ENCODE measurements around the gene HOXC9. TPM values are rescaled to one million over a fixed set of nuclear protein-coding genes. Genes with fewer than 3 reads are reported as not detected.

Gene HOXC9
- total RNA-seq, 1 experiment from 2014 or later = not detected

DNA sequence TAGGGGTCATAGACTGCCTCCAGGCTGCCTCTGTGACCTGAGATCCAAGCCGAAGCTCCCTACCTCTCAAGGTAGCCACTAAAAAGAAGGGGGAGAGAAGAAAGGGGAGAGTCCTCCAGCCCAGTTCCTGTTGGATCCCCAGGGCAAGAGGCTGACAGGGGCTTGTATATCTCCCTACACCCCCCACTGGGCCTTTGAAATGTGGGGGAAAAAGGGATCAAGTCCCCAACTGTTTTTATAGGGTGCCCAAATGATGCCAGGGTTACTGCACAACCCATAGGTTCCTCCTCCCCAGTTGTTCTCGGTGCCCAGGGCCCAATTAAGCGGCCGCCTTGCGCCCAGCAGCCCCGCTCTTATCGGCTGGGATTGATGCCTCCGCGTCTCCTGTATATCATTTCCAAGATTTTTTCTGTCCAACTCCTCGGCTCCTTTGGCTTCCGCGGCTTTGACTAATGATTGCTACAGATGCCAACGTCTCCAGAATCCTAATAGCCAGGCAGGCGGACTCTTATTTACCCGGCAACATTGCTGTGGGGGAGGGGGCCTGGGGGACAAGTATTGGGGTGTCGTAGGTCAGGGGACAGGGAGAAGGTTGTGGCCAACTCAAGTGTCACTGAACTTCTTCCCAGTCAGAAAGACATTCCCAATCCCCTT is 46.0 kb downstream of the HOXC9 start:
- Mint-ChIP-seq H3K27me3 (ENCODE audit: low read depth) (peaks cover 100% of the 10 kb centered on the region), H3K9me3 (peaks cover 2 to 13% of the 10 kb centered on the region in 2 experiments; a peak in 3 of 5 replicates), H3K4me3 (no peak overlapping the region), H3K4me1 (peaks cover 3 to 19% of the 10 kb centered on the region in 2 experiments), H3K27ac (no peak overlapping the region), H3K36me3 (ENCODE audit: insufficient read depth in 1 of 3, low read depth in 3 of 3) (no peaks in the 10 kb centered on the region)
- Histone ChIP-seq H2BK15ac (ENCODE audit: low read depth, low read length) (no peak overlapping the region), H4K91ac (ENCODE audit: insufficient read length, low read depth, low read length) (no peak overlapping the region), H3K23me2 (ENCODE audit: insufficient read length, low read depth, low read length, poor library complexity, severe bottlenecking) (no peaks in the 10 kb centered on the region), H3K4me2 (ENCODE audit: insufficient read depth, insufficient read length, low read length) (no peak overlapping the region), H3K27me3 (ENCODE audit: insufficient read depth, low read length) (peaks cover 99% of the 10 kb centered on the region), H3K9me3 (ENCODE audit: control insufficient read depth, low read depth, low read length) (no peaks in the 10 kb centered on the region), H4K5ac (ENCODE audit: insufficient read length, low read depth, low read length) (no peak overlapping the region), H4K8ac (replicated peaks; ENCODE audit: insufficient read length, low read depth, low read length) (no peak overlapping the region), H3K79me2 (ENCODE audit: insufficient read depth, low read length) (no peaks in the 10 kb centered on the region), H2BK20ac (ENCODE audit: low read depth, low read length, poor library complexity, severe bottlenecking) (no peak overlapping the region), H3K4ac (ENCODE audit: low read depth, low read length) (no peak overlapping the region), H3K56ac (ENCODE audit: insufficient read length, low read depth, low read length) (no peak overlapping the region), H3K14ac (ENCODE audit: insufficient read depth, low read length) (no peak overlapping the region), H2AFZ (ENCODE audit: low read length) (no peak overlapping the region), H3K18ac (ENCODE audit: insufficient read length, low read depth, low read length) (no peak overlapping the region), H3K9ac (ENCODE audit: extremely low read depth, insufficient read length, low read length) (no peak overlapping the region), H4K20me1 (ENCODE audit: control insufficient read depth, insufficient read depth, insufficient read length) (no peaks in the 10 kb centered on the region), H2BK120ac (ENCODE audit: low read depth, low read length, poor library complexity, severe bottlenecking) (no peak overlapping the region), H3K23ac (ENCODE audit: insufficient read length, low read depth, low read length) (no peak overlapping the region), H2BK5ac (ENCODE audit: insufficient read length, low read length) (no peak overlapping the region), H3K4me1 (ENCODE audit: insufficient read depth, low read length) (no peaks in the 10 kb centered on the region), H3K79me1 (ENCODE audit: insufficient read depth, low read depth, low read length, poor library complexity, severe bottlenecking) (no peaks in the 10 kb centered on the region), H3K27ac (ENCODE audit: insufficient read length, low read depth, low read length) (no peak overlapping the region), H3T11ph (ENCODE audit: low read length) (no peak overlapping the region), H2AK5ac (ENCODE audit: insufficient read length, low read length) (no peak overlapping the region), H2BK12ac (ENCODE audit: insufficient read length, low read depth, low read length) (no peak overlapping the region)
- TF ChIP-seq, protein P1, sequence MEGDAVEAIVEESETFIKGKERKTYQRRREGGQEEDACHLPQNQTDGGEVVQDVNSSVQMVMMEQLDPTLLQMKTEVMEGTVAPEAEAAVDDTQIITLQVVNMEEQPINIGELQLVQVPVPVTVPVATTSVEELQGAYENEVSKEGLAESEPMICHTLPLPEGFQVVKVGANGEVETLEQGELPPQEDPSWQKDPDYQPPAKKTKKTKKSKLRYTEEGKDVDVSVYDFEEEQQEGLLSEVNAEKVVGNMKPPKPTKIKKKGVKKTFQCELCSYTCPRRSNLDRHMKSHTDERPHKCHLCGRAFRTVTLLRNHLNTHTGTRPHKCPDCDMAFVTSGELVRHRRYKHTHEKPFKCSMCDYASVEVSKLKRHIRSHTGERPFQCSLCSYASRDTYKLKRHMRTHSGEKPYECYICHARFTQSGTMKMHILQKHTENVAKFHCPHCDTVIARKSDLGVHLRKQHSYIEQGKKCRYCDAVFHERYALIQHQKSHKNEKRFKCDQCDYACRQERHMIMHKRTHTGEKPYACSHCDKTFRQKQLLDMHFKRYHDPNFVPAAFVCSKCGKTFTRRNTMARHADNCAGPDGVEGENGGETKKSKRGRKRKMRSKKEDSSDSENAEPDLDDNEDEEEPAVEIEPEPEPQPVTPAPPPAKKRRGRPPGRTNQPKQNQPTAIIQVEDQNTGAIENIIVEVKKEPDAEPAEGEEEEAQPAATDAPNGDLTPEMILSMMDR (conservative IDR thresholded peaks at IDR 0.05) = no peak
- no CpG with 5 or more reads among the region's 16 CpGs for WGBS (ENCODE audit: extremely low coverage, insufficient read length, low lambda C conversion rate)
- DNase-seq = no peak
